Neural cell (in vitro differentiated cells): Measurements from ENCODE around the gene AKT3. TPM values are rescaled to one million over a fixed set of nuclear protein-coding genes. Genes with fewer than 3 reads are reported as not detected.

Experiments
- H2AFZ ChIP-seq: fragments of 200-600, 300-800 bp; sonication (generic), shearing (Covaris generic); 2 replicates; pipeline ENCODE4 v1.6.0; 2014; ENCODE audit warnings: low read depth, mild to moderate bottlenecking, antibody characterized with exemption, low read length, moderate library complexity
- H3F3A ChIP-seq: fragments of 200-600 bp; shearing (Covaris generic); 2 replicates; pipeline ENCODE4 v1.6.1; 2016; ENCODE audit warnings: mild to moderate bottlenecking, moderate library complexity, mixed read lengths, antibody characterized with exemption, low read length; ENCODE audit not compliant: insufficient read depth, poor library complexity, severe bottlenecking
- H3K27ac ChIP-seq: fragments of 200-600, 300-800 bp; sonication (generic), shearing (Covaris generic); 2 replicates; pipeline ENCODE4 v1.5.1; 2014; ENCODE audit warnings: mild to moderate bottlenecking, low read length, moderate library complexity
- H3K27me3 ChIP-seq: fragments of 300-800, 200-600 bp; sonication (generic), shearing (Covaris generic); 2 replicates; pipeline ENCODE4 v1.6.0; 2014; ENCODE audit warnings: mild to moderate bottlenecking, low read depth, low read length, moderate library complexity; ENCODE audit not compliant: insufficient read depth
- H3K36me3 ChIP-seq: fragments of 300-800, 200-600 bp; sonication (generic), shearing (Covaris generic); 2 replicates; pipeline ENCODE4 v1.5.1; 2014; ENCODE audit warnings: mild to moderate bottlenecking, antibody characterized with exemption, low read length, moderate library complexity; ENCODE audit not compliant: insufficient read depth
- H3K4me2 ChIP-seq: fragments of 300-800, 200-600 bp; sonication (generic), shearing (Covaris generic); 2 replicates; pipeline ENCODE4 v1.6.0; 2014; ENCODE audit warnings: mild to moderate bottlenecking, low read length
- H3K4me3 ChIP-seq: fragments of 300-800, 200-600 bp; sonication (generic), shearing (Covaris generic); 2 replicates; pipeline ENCODE4 v1.5.1; 2014; ENCODE audit warnings: mild to moderate bottlenecking, low read length, moderate library complexity
- H3K79me2 ChIP-seq: fragments of 200-600 bp; shearing (Covaris generic); replicated peaks from 2 replicates; pipeline ENCODE4 v1.6.0; 2014; ENCODE audit warnings: mild to moderate bottlenecking, low read length, moderate library complexity; ENCODE audit not compliant: insufficient read depth
- H3K9ac ChIP-seq: fragments of 300-800, 200-600 bp; sonication (generic), shearing (Covaris generic); 2 replicates; pipeline ENCODE4 v1.6.1; 2016; ENCODE audit warnings: mild to moderate bottlenecking, low read length, mixed read lengths
- H3K9me2 ChIP-seq: fragments of 200-600 bp; shearing (Covaris generic); 2 replicates; pipeline ENCODE4 v1.6.1; 2016; ENCODE audit warnings: mild to moderate bottlenecking, low read length, mixed read lengths; ENCODE audit not compliant: insufficient read depth
- H3K9me3 ChIP-seq: fragments of 200-600, 300-800 bp; sonication (generic), shearing (Covaris generic); 2 replicates; pipeline ENCODE4 v1.6.1; 2016; ENCODE audit warnings: mild to moderate bottlenecking, mixed run types, low read length, moderate library complexity, mixed read lengths
- H4K20me1 ChIP-seq: fragments of 200-600 bp; shearing (Covaris generic); 2 replicates; pipeline ENCODE4 v1.6.1; 2016; ENCODE audit warnings: mild to moderate bottlenecking, mixed run types; ENCODE audit not compliant: insufficient read depth
- EP300 ChIP-seq: fragments of 450-650 bp; conservative IDR thresholded peaks from 2 replicates; pipeline ENCODE4 v1.6.1; 2014; ENCODE audit warnings: antibody characterized with exemption, mild to moderate bottlenecking, moderate library complexity; ENCODE audit not compliant: poor library complexity, severe bottlenecking
- EZH2 ChIP-seq: fragments of 200-600, 300-800 bp; shearing (Covaris generic), sonication (generic); IDR thresholded peaks from 2 replicates; pipeline ENCODE4 v1.6.1; 2014; ENCODE audit warnings: antibody characterized with exemption, low read length, borderline replicate concordance, mild to moderate bottlenecking; ENCODE audit not compliant: insufficient read depth, poor library complexity, severe bottlenecking
- MXI1 ChIP-seq: fragments of 450-650 bp; conservative IDR thresholded peaks from 2 replicates; pipeline ENCODE4 v1.6.1; 2014; ENCODE audit warnings: antibody characterized with exemption, mild to moderate bottlenecking; ENCODE audit not compliant: poor library complexity, severe bottlenecking
- POLR2AphosphoS5 ChIP-seq: IDR thresholded peaks from 2 replicates; pipeline ENCODE4 v1.6.1; 2012
- RAD21 ChIP-seq: fragments of 450-650 bp; conservative IDR thresholded peaks from 2 replicates; pipeline ENCODE4 v1.6.1; 2014; ENCODE audit warnings: antibody characterized with exemption, mild to moderate bottlenecking, moderate library complexity
- SMC3 ChIP-seq: fragments of 450-650 bp; conservative IDR thresholded peaks from 2 replicates; pipeline ENCODE4 v1.6.1; 2014; ENCODE audit warnings: antibody characterized with exemption, mild to moderate bottlenecking, moderate library complexity; ENCODE audit not compliant: poor library complexity
- TAF1 ChIP-seq: IDR thresholded peaks from 2 replicates; pipeline ENCODE4 v1.6.1; 2012; ENCODE audit warnings: low read depth
- polyA plus RNA-seq: library from polyadenylated mRNA; depleted of rRNA; stranded (reverse); fragments of >200 nt; gene quantifications from 2 replicates; pipeline ENCODE4 v1.2.3, GENCODE V29; 2014
- TF ChIP-seq, protein P1 (sequence below): fragments of 450-650 bp; IDR thresholded peaks from 2 replicates; pipeline ENCODE4 v1.5.1; 2014; ENCODE audit warnings: antibody characterized with exemption, mild to moderate bottlenecking, moderate library complexity; ENCODE audit not compliant: poor library complexity, severe bottlenecking
- TF ChIP-seq, protein P2 (sequence below): IDR thresholded peaks from 2 replicates; pipeline ENCODE4 v1.6.1; 2012; ENCODE audit warnings: borderline replicate concordance

The AKT3 gene
- polyA plus RNA-seq, 1 donor from 2014 or later = 46.0 TPM

DNA sequence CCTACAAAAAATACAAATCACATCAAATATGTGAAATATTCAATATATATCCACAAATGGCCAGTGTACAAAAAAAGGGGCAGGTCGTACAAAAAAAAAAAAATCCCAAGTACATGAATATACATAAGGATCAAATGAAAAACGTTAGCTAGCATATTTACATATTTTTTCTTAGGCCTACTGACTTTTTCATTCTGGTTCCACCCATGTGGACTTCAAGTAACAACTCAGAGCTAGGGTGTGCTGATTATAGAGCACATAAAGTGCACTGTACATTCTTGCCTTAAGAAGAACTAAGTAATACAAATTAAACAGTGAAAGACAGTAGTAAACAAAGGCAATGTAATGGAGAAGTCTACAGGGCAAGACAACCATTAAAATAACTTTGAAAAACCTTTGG, 297.0 kb downstream of the AKT3 start:
- no peaks in the 10 kb centered on the region for H3K79me2 ChIP-seq
- H3K4me2 ChIP-seq = no peak overlapping the region
- H3K9me3 ChIP-seq = no peaks in the 10 kb centered on the region
- no peak overlapping the region for H2AFZ ChIP-seq
- no peaks in the 10 kb centered on the region for H3F3A ChIP-seq
- no peaks in the 10 kb centered on the region for H4K20me1 ChIP-seq
- H3K27me3 ChIP-seq = no peaks in the 10 kb centered on the region
- H3K27ac ChIP-seq = no peak overlapping the region
- no peak overlapping the region for H3K9ac ChIP-seq
- no peak overlapping the region for H3K4me3 ChIP-seq
- H3K36me3 ChIP-seq = no peaks in the 10 kb centered on the region
- TF ChIP-seq, protein P1, sequence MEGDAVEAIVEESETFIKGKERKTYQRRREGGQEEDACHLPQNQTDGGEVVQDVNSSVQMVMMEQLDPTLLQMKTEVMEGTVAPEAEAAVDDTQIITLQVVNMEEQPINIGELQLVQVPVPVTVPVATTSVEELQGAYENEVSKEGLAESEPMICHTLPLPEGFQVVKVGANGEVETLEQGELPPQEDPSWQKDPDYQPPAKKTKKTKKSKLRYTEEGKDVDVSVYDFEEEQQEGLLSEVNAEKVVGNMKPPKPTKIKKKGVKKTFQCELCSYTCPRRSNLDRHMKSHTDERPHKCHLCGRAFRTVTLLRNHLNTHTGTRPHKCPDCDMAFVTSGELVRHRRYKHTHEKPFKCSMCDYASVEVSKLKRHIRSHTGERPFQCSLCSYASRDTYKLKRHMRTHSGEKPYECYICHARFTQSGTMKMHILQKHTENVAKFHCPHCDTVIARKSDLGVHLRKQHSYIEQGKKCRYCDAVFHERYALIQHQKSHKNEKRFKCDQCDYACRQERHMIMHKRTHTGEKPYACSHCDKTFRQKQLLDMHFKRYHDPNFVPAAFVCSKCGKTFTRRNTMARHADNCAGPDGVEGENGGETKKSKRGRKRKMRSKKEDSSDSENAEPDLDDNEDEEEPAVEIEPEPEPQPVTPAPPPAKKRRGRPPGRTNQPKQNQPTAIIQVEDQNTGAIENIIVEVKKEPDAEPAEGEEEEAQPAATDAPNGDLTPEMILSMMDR = no peak
- TF ChIP-seq, protein P2, sequence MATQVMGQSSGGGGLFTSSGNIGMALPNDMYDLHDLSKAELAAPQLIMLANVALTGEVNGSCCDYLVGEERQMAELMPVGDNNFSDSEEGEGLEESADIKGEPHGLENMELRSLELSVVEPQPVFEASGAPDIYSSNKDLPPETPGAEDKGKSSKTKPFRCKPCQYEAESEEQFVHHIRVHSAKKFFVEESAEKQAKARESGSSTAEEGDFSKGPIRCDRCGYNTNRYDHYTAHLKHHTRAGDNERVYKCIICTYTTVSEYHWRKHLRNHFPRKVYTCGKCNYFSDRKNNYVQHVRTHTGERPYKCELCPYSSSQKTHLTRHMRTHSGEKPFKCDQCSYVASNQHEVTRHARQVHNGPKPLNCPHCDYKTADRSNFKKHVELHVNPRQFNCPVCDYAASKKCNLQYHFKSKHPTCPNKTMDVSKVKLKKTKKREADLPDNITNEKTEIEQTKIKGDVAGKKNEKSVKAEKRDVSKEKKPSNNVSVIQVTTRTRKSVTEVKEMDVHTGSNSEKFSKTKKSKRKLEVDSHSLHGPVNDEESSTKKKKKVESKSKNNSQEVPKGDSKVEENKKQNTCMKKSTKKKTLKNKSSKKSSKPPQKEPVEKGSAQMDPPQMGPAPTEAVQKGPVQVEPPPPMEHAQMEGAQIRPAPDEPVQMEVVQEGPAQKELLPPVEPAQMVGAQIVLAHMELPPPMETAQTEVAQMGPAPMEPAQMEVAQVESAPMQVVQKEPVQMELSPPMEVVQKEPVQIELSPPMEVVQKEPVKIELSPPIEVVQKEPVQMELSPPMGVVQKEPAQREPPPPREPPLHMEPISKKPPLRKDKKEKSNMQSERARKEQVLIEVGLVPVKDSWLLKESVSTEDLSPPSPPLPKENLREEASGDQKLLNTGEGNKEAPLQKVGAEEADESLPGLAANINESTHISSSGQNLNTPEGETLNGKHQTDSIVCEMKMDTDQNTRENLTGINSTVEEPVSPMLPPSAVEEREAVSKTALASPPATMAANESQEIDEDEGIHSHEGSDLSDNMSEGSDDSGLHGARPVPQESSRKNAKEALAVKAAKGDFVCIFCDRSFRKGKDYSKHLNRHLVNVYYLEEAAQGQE = no peak
- TF ChIP-seq RAD21 (no peak), EP300 (no peak), POLR2AphosphoS5 (no peak), EZH2 (no peak), TAF1 (no peak), MXI1 (no peak), SMC3 (no peak)
- H3K9me2 ChIP-seq = no peaks in the 10 kb centered on the region

DNA sequence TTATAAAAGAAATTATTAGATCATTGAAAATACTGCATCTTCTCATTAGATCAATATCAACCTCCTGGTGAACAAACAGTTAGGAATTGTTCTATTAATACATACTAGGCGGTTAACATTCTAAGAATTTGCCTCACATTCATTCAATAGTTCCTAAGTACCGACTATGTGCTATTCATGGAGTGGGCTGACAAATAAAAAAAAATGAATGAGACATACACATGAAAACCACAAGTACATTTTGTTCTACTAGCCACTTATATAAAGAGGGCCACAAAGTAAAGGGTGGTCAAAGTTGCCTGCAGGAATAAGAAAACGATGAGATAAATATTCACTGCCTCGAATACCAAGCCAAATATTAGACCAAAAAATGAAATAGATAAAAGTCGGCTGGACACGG, 299.8 kb downstream of the AKT3 start:
- Histone ChIP-seq H3K9me3 (no peaks in the 10 kb centered on the region), H3K36me3 (no peaks in the 10 kb centered on the region), H3K27ac (no peak overlapping the region), H3K9me2 (no peaks in the 10 kb centered on the region), H3K27me3 (no peaks in the 10 kb centered on the region), H3K4me3 (no peak overlapping the region), H4K20me1 (no peaks in the 10 kb centered on the region), H3K79me2 (no peaks in the 10 kb centered on the region), H3K4me2 (no peak overlapping the region), H3F3A (no peaks in the 10 kb centered on the region), H3K9ac (no peak overlapping the region), H2AFZ (no peak overlapping the region)
- TF ChIP-seq, protein P2 = no peak
- TF ChIP-seq RAD21 = no peak
- no peak for TF ChIP-seq POLR2AphosphoS5
- no peak for TF ChIP-seq EP300
- no peak for TF ChIP-seq SMC3
- TF ChIP-seq TAF1 = no peak
- TF ChIP-seq EZH2 = no peak
